Ovary (tissue), 3 donors: ENCODE measurements around the gene ABTB2.

Source experiments
- CTCF ChIP-seq, 3 donors: fragments of 450-650 bp in 2 of 3; fragments of 200-600 bp in 1 of 3; IDR thresholded peaks; one replicate each; pipeline versions ENCODE4 v1.5.1 to v1.8.0; 2016 to 2022; ENCODE audit warnings: antibody characterized with exemption in 3 of 3, mild to moderate bottlenecking in 1 of 3
- EP300 ChIP-seq: sonication (generic); formaldehyde crosslinking; IDR thresholded peaks from one replicate; pipeline ENCODE4 v1.6.1; 2017; ENCODE audit warnings: antibody characterized with exemption
- POLR2A ChIP-seq: fragments of 450-650 bp; IDR thresholded peaks from one replicate; pipeline ENCODE4 v1.6.1; 2017; ENCODE audit warnings: antibody characterized with exemption, mild to moderate bottlenecking, moderate library complexity
- donor health status: DM: no; HTN: no; CAD: no.

GRCh38 chr11:34120651-34121050 is 237.2 kb downstream of the ABTB2 start:
- TF ChIP-seq CTCF (IDR thresholded peaks at IDR 0.05), result no peak
- TF ChIP-seq EP300, result no peak
- no peak for TF ChIP-seq POLR2A
